Breast epithelium (tissue), 4 donors: Measurements from ENCODE around the gene PTOV1. TPM values are rescaled to one million over a fixed set of nuclear protein-coding genes. Genes with fewer than 3 reads are reported as not detected.

Source experiments
- DNase-seq, 2 donors: peaks; one replicate each; pipeline ENCODE4 v3.0.0-alpha.2; 2019; ENCODE audit warnings: low spot score in 2 of 2
- H3K27ac ChIP-seq, 2 donors: fragments of 200-600 bp; sonication (generic) in 1 of 2; one replicate each; pipeline ENCODE4 v1.5.1; 2016 to 2019; ENCODE audit warnings: mild to moderate bottlenecking in 1 of 2
- H3K27me3 ChIP-seq, 2 donors: fragments of 200-600 bp; sonication (generic) in 1 of 2; one replicate each; pipeline versions ENCODE4 v1.5.1 to v1.6.0; 2017 to 2019; ENCODE audit warnings: control low read depth in 1 of 2, mild to moderate bottlenecking in 1 of 2
- H3K36me3 ChIP-seq: fragments of 200-600 bp; one replicate; pipeline ENCODE4 v1.5.1; 2019
- H3K4me1 ChIP-seq, 2 donors: fragments of 200-600 bp; sonication (generic); one replicate each; pipeline ENCODE4 v1.5.1; 2016 to 2019; ENCODE audit warnings: control low read depth in 1 of 2
- H3K4me3 ChIP-seq, 3 donors: fragments of 200-600 bp; sonication (generic); 1 replicate in 2 of 3; 2 replicates in 1 of 3; pipeline ENCODE4 v1.5.1; 2016 to 2019; ENCODE audit warnings: mild to moderate bottlenecking in 3 of 3, moderate library complexity in 2 of 3
- H3K9me3 ChIP-seq, 2 donors: fragments of 200-600 bp; sonication (generic) in 1 of 2; one replicate each; pipeline ENCODE4 v1.5.1; 2016 to 2019; ENCODE audit warnings: control low read depth in 1 of 2
- POLR2A ChIP-seq: fragments of 450-650 bp; IDR thresholded peaks from one replicate; pipeline ENCODE4 v1.6.1; 2016; ENCODE audit warnings: antibody characterized with exemption, mild to moderate bottlenecking, moderate library complexity
- POLR2AphosphoS5 ChIP-seq, 3 donors: sonication (generic); formaldehyde crosslinking; IDR thresholded peaks; one replicate each; pipeline ENCODE4 v1.6.1; 2017; ENCODE audit warnings: antibody characterized with exemption in 3 of 3
- intact Hi-C: fragments of 100-400 bp; cut with DNase I; formaldehyde crosslinking; loops from one replicate; pipeline ENCODE4 v1.15.1; 2023; ENCODE audit warnings: low total_unique reads
- total RNA-seq, 3 donors: library from RNA; depleted of rRNA; stranded (reverse); fragments of >200 nt; gene quantifications; one replicate each; pipeline ENCODE4 v1.1.0, GENCODE V29; 2016
- TF ChIP-seq, protein P1 (sequence below), 3 donors: fragments of 450-650 bp; IDR thresholded peaks; one replicate each; pipeline ENCODE4 v1.5.1; 2016 to 2017; ENCODE audit warnings: antibody characterized with exemption in 3 of 3, mild to moderate bottlenecking in 3 of 3, moderate library complexity in 3 of 3

PTOV1 gene
- total RNA-seq, 3 donors from 2014 or later, result 45.1 to 95.0 (median 90.3) TPM

DNA sequence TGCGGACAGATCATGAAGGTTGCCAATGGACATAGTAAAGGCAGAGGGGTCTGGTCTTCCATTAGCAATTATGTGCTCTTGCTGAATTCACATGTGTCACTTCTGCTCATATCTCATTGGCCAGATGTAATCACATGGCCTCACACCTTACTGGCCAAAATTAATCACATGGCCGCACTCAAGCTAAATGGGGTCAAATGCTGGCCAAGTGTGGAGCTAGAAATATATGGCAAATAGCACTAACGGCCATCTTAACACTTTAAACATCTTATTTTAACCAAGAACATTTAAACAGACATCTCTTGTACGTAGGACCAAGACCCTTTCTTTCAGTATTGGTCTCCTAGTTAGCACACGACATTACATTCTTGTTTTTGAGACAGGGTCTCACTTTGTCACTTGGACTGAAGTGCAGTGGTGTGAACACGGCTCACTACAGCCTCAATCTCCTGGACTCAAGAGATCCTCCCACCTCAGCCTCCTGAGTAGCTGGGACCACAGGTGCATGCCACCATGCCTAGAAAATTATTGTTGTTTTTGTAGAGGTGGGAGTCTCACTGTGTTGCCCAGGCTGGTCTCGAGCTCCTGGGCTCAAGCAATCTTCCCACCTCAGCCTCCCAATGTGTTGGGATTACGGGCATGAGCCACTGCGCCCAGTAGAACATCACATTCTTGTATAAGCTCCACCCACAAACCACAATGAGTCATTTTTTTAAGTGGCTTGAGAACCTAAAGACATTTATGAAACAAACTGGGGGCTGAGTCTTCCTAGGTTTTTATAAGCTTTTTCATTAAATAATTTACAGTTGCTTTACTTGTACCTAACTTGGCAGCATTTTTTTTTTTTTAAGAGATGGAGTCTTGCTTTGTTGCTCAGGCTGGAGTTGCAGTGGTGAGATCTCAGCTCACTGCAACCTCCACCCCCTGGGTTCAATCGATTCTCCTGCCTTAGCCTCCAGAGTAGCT, 2.9 kb upstream of the PTOV1 start:
- no peak for TF ChIP-seq POLR2AphosphoS5 (IDR thresholded peaks at IDR 0.05)
- no peak for TF ChIP-seq POLR2A
- TF ChIP-seq, protein P1, sequence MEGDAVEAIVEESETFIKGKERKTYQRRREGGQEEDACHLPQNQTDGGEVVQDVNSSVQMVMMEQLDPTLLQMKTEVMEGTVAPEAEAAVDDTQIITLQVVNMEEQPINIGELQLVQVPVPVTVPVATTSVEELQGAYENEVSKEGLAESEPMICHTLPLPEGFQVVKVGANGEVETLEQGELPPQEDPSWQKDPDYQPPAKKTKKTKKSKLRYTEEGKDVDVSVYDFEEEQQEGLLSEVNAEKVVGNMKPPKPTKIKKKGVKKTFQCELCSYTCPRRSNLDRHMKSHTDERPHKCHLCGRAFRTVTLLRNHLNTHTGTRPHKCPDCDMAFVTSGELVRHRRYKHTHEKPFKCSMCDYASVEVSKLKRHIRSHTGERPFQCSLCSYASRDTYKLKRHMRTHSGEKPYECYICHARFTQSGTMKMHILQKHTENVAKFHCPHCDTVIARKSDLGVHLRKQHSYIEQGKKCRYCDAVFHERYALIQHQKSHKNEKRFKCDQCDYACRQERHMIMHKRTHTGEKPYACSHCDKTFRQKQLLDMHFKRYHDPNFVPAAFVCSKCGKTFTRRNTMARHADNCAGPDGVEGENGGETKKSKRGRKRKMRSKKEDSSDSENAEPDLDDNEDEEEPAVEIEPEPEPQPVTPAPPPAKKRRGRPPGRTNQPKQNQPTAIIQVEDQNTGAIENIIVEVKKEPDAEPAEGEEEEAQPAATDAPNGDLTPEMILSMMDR (IDR thresholded peaks at IDR 0.05), result no peak
- intact Hi-C loops, result no loop called here
- Histone ChIP-seq H3K27me3 (no peaks in the 10 kb centered on the region), H3K4me3 (no peak overlapping the region), H3K4me1 (peaks cover 0 to 9% of the 10 kb centered on the region in 2 donors), H3K36me3 (no peaks in the 10 kb centered on the region), H3K27ac (no peak overlapping the region), H3K9me3 (no peaks in the 10 kb centered on the region)
- no peak for DNase-seq

DNA sequence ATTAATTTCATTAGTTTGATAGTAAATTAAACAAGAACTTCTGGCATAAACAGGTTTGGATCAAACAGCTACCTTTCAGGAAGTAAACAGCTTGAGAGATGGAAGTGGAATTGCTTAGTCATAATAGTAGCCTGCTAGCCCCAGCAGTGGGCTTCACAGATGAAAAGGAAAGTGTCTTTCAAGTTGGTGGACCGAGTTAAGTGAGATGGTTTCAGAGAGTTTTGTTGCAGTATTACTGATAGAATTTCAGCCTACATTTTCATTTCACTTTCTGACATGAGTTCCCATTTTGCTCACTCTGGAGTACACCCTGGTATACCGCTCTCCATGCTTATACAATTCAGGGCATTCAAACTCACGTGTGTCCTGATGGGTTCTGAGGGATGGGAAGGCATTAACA, 2.0 kb upstream of the PTOV1 start:
- H3K27me3 ChIP-seq, result no peaks in the 10 kb centered on the region
- H3K9me3 ChIP-seq, result no peaks in the 10 kb centered on the region
- intact Hi-C loops, result no loop called here
- TF ChIP-seq, protein P1 (IDR thresholded peaks at IDR 0.05), result no peak
- no peak for TF ChIP-seq POLR2A
- TF ChIP-seq POLR2AphosphoS5 (IDR thresholded peaks at IDR 0.05), result no peak
- H3K4me1 ChIP-seq, result peaks cover 0 to 9% of the 10 kb centered on the region in 2 donors
- no peak for DNase-seq
- no peak overlapping the region for H3K27ac ChIP-seq
- no peaks in the 10 kb centered on the region for H3K36me3 ChIP-seq
- H3K4me3 ChIP-seq, result no peak overlapping the region

DNA sequence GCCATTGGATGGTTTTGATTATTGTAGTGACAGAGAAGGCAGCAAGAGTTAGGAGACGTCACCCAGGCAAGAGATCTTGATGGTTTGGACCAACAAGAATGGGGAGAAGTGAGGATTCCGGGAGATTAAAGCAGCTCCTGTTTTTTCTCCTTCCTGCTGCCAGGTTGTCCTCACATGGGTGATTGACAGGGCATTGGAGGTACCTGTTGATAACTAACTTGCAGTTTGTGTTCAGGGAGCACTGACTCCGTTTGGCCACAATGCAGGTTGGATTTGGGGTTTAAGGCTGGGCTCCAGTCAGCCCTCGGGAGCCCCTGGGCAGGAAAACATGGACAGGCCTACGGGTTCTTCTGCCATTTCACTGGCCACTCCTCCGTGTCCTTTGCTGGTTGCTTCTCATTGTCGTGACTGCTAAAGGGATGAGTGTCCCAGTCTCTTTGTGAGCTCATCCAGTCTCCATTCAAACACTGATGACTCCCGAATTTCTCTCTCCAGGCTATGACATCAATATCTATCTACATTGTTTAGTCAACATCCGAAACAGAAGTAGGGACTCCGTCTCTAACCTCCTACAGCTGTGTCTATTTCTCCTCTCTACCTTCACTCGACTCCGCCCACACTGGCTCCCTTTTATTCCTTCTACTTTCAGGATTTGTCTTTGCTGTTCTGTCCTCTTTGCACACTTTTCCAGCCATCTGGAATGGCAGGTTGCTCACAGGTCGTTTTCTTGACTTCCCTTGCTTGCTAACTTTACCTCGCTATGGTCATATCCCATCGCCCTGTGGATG, 1.3 kb upstream of the PTOV1 start:
- TF ChIP-seq POLR2A, result no peak
- TF ChIP-seq, protein P1 (IDR thresholded peaks at IDR 0.05), result no peak
- TF ChIP-seq POLR2AphosphoS5 (IDR thresholded peaks at IDR 0.05), result no peak
- DNase-seq, result no peak
- no peaks in the 10 kb centered on the region for H3K27me3 ChIP-seq
- H3K4me3 ChIP-seq, result peak overlapping the region; percentile 71 to 93 (median 83)
- no peaks in the 10 kb centered on the region for H3K36me3 ChIP-seq
- peaks cover 0 to 9% of the 10 kb centered on the region in 2 donors for H3K4me1 ChIP-seq
- peak overlapping the region; percentile 98 to 100 for H3K27ac ChIP-seq
- intact Hi-C loops, result no loop called here
- no peaks in the 10 kb centered on the region for H3K9me3 ChIP-seq

DNA sequence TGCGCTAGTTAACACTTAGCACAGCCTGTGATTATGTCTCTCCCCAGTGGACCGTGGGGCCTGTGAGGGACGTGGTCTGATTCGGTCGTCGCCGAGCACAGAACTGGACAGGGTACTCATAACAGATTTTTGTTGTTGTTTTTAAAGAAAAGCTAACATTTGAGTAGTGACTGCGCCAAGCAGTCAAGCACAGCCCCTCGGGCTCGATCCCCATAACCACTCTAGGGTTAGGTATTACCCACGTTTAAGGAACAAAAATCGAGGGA, 805 bp upstream of the PTOV1 start:
- peak overlapping the region; percentile 98 to 100 for H3K27ac ChIP-seq
- no peaks in the 10 kb centered on the region for H3K36me3 ChIP-seq
- no peaks in the 10 kb centered on the region for H3K27me3 ChIP-seq
- H3K4me1 ChIP-seq, result peaks cover 0 to 9% of the 10 kb centered on the region in 2 donors
- no peak for DNase-seq
- intact Hi-C loops, result no loop called here
- TF ChIP-seq POLR2AphosphoS5 (IDR thresholded peaks at IDR 0.05), result no peak
- TF ChIP-seq POLR2A, result no peak
- TF ChIP-seq, protein P1 (IDR thresholded peaks at IDR 0.05), result no peak
- H3K9me3 ChIP-seq, result no peaks in the 10 kb centered on the region
- peak overlapping the region; percentile 71 to 93 (median 83) for H3K4me3 ChIP-seq
